ACHN (cell line): ENCODE measurements around the gene DNAAF1.

Experiments
- DNase-seq: peaks from one replicate; pipeline ENCODE4 v3.0.0-alpha.2; 2015
- in situ Hi-C: cut with HindIII; loops from 2 replicates; pipeline ENCODE4 v1.10.0; 2017; ENCODE audit warnings: low sequenced_read_pairs, low pct_ligation_motif_present, low pct_unique_long_range_greater_than_20kb

Gene DNAAF1

GRCh38 chr16:84119368-84119767 lies 25.7 kb upstream of the DNAAF1 start:
- in situ Hi-C loops, result no loop called here
- no peak for DNase-seq

- DNase-seq, result no peak
- in situ Hi-C loops, result no loop called here
Observed at GRCh38 chr16:84120023-84120422, 25.1 kb upstream of the DNAAF1 start.

DNA sequence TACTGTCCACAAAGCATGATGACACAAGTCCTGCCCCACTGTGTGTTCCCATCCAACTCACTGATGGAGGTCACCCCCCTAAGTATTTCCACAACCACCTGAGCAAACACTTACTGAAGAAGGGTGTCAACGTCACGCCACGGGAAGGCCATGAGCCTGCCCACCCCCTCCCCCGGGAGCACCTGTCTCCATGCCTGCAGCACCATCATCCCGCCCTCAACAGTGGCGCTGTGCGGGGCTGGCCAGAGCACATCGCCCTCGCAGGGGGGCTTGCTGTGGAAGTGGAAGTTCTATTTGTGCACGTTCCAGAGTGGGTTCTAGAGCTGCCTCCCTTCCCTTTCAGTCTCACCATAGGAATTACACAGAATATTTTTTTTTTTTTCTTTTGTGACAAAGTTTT lies 24.1 kb upstream of the DNAAF1 start:
- DNase-seq, result no peak

DNA sequence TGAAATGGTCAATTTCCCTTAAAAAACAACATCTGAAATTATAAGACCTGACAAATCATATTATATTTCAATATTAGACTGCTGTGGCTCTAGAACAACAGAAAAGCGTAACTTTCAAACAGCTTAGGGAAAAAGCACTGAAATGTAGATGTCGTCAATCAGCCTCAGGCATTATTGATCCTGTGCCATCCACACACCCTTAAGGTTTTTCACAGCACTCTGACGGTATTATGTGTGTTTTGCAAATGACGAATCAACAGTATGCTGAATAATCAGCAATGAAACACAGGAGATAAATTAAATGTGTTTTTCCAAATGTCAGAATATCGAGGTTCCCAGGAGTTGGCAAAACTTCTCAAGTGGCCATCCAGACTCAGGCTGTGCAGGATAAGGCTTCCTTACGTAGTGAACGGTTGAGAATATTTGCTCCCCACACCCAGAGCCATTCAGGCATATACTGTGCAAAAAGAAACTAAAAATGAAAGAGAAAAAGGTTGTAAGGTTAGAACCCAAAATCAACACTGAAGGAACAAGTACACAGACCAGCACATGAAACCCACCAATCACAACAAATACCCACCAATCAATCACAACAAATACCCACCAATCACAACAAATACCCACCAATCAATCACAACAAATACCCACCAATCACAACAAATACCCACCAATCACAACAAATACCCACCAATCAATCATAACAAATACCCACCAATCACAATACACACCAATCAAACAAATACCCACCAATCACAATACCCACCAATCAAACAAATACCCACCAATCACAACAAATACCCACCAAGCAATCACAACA lies 20.6 kb upstream of the DNAAF1 start:
- DNase-seq, result no peak
- in situ Hi-C loops, result no loop called here

More for the DNA sequence above, 24.1 kb upstream of the DNAAF1 start:
- in situ Hi-C loops, result no loop called here

DNA sequence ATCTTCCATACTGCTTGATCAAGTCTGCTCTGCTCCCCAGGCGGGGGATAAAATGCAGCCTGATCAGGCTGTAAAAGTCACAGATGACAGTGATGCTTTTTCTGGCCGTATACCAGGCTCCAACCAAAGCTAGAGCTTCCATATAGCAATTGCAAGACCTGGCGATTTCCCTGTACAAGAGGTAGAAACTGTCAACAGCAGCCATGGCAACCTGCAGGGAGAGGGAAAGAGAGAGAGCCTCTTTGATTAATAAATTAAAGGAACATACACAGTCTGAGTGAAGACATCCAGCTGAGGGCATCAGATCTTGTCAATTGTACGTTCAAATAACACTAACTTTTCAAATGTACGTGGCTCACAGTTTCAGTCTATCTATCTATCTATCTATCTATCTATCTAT lies 14.0 kb upstream of the DNAAF1 start:
- in situ Hi-C loops, result no loop called here
- DNase-seq, result no peak

DNA sequence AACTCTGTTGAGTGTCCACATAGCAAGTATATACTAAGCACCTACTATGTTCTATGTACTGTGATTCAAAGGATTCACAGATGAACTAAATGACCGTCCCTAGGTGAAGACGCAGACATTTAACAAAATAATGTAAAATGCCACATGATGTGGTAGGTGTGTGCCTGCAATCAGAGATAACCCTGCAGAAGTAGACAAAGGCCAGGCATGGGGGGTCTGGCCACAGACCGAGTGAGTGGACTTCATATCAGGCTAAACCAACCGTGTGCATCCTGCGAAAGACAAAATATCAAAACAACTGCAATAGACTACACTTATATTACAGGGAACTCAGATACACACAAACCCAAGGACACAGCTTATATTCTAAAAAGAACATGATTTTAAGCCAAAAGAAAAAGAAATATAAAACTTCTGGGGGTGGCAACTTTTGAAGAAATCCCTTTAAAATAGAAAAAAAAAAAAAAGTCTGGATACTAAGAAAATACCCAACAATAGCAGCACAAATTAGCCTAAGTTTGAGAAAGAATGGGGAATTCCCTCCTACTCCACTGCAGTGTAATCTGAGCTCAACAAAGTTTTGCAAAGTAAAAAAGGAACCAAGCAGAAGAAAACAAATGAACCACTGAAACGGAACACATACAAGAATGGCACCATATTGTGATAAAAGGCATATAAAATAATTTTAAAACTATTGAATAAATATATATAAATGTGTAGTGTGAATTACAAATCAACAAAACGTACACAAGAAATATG lies 12.4 kb upstream of the DNAAF1 start:
- in situ Hi-C loops, result no loop called here
- no peak for DNase-seq

GRCh38 chr16:84136331-84137125 lies 8.6 kb upstream of the DNAAF1 start:
- no peak for DNase-seq
- in situ Hi-C loops, result no loop called here

DNA sequence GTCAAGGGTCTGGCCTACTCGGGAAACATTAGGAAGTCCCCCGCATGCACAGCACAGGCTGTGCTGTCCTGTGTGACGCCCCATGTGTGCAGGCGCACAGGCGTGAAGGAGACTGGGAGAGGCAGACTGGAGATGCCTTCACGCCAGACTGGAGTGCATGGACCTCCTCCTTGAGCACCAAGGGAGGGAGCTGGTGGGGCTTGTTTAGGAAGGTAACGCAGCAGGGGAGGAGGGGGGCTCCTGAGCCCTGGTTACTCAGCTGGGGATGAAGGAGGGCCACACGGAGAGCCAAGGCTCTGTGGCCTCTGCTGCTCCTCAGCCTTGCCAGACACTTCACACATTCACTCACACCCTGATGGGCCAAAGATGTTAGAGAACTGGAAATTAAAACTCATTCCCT lies 7.8 kb upstream of the DNAAF1 start:
- no peak for DNase-seq
- in situ Hi-C loops, result no loop called here

- no peak for DNase-seq
- in situ Hi-C loops, result no loop called here
Observed at GRCh38 chr16:84137769-84138357, 7.2 kb upstream of the DNAAF1 start.

GRCh38 chr16:84138500-84138823 lies 6.6 kb upstream of the DNAAF1 start:
- no peak for DNase-seq
- in situ Hi-C loops, result no loop called here

DNA sequence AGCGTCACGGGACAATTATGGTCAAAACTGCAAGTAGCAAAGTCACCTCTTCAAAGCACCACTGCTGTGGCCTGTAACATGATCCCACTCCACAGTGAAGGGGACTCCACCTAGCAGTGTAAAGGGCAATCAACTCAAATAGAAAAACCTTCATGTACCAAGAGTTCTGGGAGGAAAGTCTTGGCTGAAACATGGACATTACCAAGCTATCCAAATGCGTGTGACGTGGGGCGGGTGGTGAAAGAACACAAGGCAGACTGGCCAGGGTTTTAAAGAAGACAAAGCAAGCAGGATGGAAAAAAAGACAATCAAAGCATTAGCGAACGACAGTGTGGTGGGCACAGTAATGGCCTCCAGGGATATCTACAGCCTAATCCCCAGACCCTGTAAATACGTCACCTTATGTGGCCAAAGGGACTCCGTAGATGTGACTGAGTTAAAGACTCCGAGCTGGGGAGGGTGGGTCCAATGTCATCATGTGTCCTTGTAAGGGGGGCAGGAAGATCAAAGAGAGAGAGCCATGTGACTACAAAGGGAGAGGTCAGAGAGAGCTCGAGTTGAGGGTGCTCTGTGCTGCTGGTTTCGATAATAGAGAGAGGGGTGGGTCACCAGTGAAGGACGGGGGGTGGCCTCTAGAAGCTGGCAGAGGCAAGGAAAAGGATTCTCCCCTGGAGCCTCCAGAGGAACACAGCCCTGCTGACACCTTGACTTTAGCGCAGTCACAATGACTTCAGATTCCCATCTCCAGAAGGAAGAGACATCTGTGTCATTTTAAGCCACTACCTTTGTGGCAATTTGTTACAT lies 6.1 kb upstream of the DNAAF1 start:
- in situ Hi-C loops, result no loop called here
- DNase-seq, result no peak

DNA sequence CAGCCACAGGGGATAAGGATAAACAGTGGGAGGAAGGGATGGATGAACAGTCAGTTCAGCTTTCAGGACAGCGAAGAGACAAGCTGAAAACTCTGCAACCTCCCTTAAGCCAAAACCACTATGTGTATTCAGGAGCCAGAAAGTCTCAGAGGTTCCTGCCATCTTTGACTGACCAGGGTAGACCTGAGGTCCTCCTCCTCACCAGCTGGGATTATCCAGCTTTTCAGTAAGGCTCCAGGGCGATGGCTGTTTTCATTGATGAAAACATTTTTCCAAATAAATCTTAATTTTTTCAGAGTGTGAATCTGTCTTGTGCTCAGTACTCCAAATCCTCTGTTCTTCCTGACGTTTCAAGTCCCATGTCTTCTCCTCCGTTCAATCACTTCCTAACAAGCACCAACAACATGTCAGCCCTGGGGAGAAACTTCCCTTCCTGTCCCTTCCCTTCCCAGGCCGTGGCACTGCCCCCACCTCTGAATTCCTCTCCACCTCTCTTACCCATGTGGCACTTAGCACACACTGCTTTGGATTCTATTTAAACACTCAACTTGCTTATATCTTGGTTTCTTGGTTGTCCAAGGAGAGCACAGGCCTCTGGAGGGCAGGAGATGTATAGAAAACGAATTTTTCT lies 5.4 kb upstream of the DNAAF1 start:
- DNase-seq, result no peak
- in situ Hi-C loops, result no loop called here

GRCh38 chr16:84141143-84141670 lies 3.9 kb upstream of the DNAAF1 start:
- in situ Hi-C loops, result no loop called here

GRCh38 chr16:84143081-84143480 lies 2.0 kb upstream of the DNAAF1 start:
- in situ Hi-C loops, result no loop called here
- no peak for DNase-seq

More at GRCh38 chr16:84141143-84141670, 3.9 kb upstream of the DNAAF1 start:
- DNase-seq, result peak; percentile 20

DNA sequence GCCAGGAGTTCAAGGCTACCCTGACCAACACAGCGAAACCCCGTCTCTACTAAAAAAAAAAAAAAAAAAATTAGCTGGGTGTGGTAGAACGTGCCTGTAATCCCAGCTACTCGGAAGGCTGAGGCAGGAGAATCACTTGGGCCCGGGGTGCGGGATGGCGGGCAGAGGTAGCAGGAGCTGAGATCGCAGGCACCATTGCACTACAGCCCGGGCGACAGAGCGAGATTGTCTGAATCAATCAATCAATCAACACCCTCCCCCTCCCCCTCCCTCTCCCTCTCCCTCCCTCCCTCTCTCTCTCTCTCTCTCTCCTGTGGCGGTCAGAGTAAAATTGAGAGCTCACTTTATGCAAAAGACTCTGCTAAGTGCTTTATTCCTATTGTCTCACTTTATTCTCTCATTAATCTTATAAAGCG lies 1.3 kb upstream of the DNAAF1 start:
- in situ Hi-C loops, result no loop called here
- no peak for DNase-seq

DNA sequence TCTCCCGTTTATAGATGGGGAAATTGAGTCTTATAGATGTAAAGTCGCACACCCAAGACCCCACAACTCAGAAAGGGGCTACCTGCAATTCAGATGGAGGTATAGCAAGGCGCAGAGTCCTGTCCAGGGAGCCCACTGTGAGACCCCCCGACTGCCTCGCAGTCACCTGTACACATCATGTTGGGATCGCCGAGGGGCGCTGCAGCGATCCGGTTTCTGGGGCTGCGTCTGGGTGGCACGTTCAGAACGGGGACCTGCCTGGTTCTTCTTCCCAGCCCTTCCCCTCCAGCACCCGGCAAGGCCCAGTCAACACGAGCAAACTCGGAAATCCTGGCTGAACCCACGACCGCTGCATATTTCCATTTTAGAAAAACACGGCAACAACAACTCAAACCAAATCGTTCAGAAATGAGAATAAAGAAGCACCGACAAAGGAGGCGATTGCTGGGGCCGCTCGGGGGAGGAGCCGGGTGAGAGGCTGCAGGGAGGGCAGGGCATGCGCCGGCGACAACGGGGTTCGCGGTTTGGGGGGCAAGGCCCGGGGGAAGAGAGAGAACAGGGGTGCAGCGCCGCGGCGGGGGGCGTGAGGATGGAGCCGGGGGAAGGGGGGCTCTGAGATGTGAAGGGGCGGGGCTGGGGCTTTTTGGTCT lies 774 bp upstream of the DNAAF1 start:
- peak; percentile 38 for DNase-seq
- in situ Hi-C loops, result no loop called here

GRCh38 chr16:84150926-84151325 lies 5.8 kb downstream of the DNAAF1 start:
- in situ Hi-C loops, result no loop called here
- DNase-seq, result no peak
